GM23338 (cell line): ENCODE data around the gene INPP5K.

Source experiments
- CREB1 ChIP-seq: fragments of 250-450 bp; sonication (Bioruptor Pico); IDR thresholded peaks from 2 replicates; pipeline ENCODE4 v1.5.0; 2020; ENCODE audit warnings: low read depth, mild to moderate bottlenecking, moderate library complexity
- CTCF ChIP-seq, 2 experiments: fragments of 200-600 bp in 1 of 2; sonication (generic) in 1 of 2; conservative IDR thresholded peaks; 2 replicates each; pipeline versions ENCODE4 v1.5.1 to v1.6.1; 2016 to 2017; ENCODE audit warnings: antibody characterized with exemption in 2 of 2, low read depth in 2 of 2, mild to moderate bottlenecking in 2 of 2, moderate library complexity in 1 of 2
- EZH2 ChIP-seq: fragments of 200-600 bp; sonication (generic); IDR thresholded peaks from one replicate; pipeline ENCODE4 v1.8.0; 2017; ENCODE audit warnings: antibody characterized with exemption, mild to moderate bottlenecking, low read depth; ENCODE audit not compliant: unreplicated experiment
- EZH2phosphoT487 ChIP-seq: fragments of 200-600 bp; sonication (generic); IDR thresholded peaks from one replicate; pipeline ENCODE4 v1.8.1; 2018; ENCODE audit warnings: antibody characterized with exemption; ENCODE audit not compliant: unreplicated experiment
- JUNB ChIP-seq: IDR thresholded peaks from one replicate; pipeline ENCODE4 v1.6.1; 2016; ENCODE audit warnings: antibody characterized with exemption; ENCODE audit not compliant: unreplicated experiment
- POLR2AphosphoS5 ChIP-seq: IDR thresholded peaks from 2 replicates; pipeline ENCODE4 v1.6.1; 2016; ENCODE audit warnings: antibody characterized with exemption, low read depth
- REST ChIP-seq: IDR thresholded peaks from one replicate; pipeline ENCODE4 v1.6.1; 2018; ENCODE audit warnings: antibody characterized with exemption; ENCODE audit not compliant: unreplicated experiment
- ZNF114 ChIP-seq: fragments of 250-450 bp; sonication (Bioruptor Pico); IDR thresholded peaks from 2 replicates; pipeline ENCODE4 v1.5.0; 2020; ENCODE audit warnings: mild to moderate bottlenecking, moderate library complexity
- ZNF331 ChIP-seq: fragments of 250-450 bp; sonication (Bioruptor Pico); IDR thresholded peaks from 2 replicates; pipeline ENCODE4 v1.5.0; 2020; ENCODE audit warnings: low read depth, mild to moderate bottlenecking, moderate library complexity
- ZNF462 ChIP-seq: fragments of 250-450 bp; sonication (Bioruptor Pico); IDR thresholded peaks from 2 replicates; pipeline ENCODE4 v1.5.0; 2020; ENCODE audit warnings: mild to moderate bottlenecking, moderate library complexity
- TF ChIP-seq, protein P1 (sequence below): IDR thresholded peaks from 2 replicates; pipeline ENCODE4 v1.6.1; 2016; ENCODE audit warnings: antibody characterized with exemption

DNA sequence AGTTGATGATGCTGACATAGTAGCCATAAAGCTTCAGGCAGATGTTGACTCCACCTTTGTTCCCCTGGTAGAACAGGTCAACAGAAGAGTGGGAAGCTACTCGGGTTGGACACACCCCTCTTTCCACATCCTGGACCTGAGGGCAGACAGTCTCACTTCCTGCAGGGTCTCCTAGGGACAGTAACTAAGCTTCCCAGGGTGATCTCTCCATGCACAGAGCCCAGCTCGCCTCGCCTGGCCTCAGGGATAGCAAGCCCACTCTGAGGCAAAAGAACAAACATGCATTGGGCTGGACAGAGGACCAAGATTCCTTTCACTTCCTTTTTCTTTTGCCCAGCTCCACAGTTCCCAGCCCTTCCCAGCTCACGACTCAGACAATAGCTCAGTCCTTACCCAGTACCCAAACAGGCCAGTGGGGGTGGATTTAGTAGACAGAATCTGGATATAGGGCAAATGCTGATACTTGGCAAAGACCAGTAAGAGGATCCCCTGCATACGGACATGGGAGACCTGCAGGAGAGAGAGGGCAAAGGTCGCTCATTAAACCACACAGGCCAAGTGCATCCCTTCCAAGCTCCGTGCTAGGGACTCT lies 7.0 kb downstream of the INPP5K start:
- TF ChIP-seq CREB1 (CRISPR knock-in tag) (no peak), CTCF (conservative IDR thresholded peaks at IDR 0.05; ENCODE audit: low read depth in 2 of 2) (no peak), EZH2 (no peak), POLR2AphosphoS5 (no peak), REST (no peak), ZNF331 (CRISPR knock-in tag) (no peak), EZH2phosphoT487 (no peak), ZNF114 (no peak), JUNB (no peak), ZNF462 (CRISPR knock-in tag) (no peak)
- TF ChIP-seq, protein P1, sequence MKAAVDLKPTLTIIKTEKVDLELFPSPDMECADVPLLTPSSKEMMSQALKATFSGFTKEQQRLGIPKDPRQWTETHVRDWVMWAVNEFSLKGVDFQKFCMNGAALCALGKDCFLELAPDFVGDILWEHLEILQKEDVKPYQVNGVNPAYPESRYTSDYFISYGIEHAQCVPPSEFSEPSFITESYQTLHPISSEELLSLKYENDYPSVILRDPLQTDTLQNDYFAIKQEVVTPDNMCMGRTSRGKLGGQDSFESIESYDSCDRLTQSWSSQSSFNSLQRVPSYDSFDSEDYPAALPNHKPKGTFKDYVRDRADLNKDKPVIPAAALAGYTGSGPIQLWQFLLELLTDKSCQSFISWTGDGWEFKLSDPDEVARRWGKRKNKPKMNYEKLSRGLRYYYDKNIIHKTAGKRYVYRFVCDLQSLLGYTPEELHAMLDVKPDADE = no peak
